Astrocyte of the spinal cord (primary cell): ENCODE measurements around the gene LSM6.

Experiments
- DNase-seq: peaks from one replicate; pipeline ENCODE4 v3.0.0; 2011; ENCODE audit warnings: low read depth, low spot score
- H3K4me3 ChIP-seq: 2 replicates; pipeline ENCODE4 v1.5.1; 2011; ENCODE audit warnings: low read depth, mild to moderate bottlenecking, low read length, moderate library complexity
- in situ Hi-C: cut with HindIII; loops from 2 replicates; pipeline ENCODE4 v1.10.0; 2017; ENCODE audit warnings: low sequenced_read_pairs
- TF ChIP-seq, protein P1 (sequence below): IDR thresholded peaks from 2 replicates; pipeline ENCODE4 v1.5.1; 2012; ENCODE audit warnings: low read depth, mild to moderate bottlenecking, low read length, inconsistent platforms

Gene LSM6

DNA sequence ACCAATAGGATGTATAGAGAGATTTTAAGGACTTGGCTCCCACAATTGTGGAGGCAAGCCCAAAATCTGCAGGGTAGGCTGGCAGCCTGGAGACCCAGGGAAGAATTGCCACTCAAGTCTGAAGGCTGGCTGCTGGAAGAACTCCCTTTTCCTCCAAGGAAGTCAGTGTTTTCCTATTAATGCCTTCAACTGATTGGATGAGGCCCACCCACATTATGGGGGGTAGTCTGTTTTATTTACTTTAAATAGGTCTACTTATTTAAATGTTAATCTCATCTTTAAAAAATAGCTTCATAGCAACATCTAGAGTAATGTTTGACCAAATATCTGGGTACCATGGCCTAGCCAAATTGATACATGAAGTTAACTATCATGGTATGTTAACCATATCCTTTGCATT lies 18.7 kb downstream of the LSM6 start:
- no peak overlapping the region for H3K4me3 ChIP-seq
- in situ Hi-C loops: no loop called here
- TF ChIP-seq, protein P1, sequence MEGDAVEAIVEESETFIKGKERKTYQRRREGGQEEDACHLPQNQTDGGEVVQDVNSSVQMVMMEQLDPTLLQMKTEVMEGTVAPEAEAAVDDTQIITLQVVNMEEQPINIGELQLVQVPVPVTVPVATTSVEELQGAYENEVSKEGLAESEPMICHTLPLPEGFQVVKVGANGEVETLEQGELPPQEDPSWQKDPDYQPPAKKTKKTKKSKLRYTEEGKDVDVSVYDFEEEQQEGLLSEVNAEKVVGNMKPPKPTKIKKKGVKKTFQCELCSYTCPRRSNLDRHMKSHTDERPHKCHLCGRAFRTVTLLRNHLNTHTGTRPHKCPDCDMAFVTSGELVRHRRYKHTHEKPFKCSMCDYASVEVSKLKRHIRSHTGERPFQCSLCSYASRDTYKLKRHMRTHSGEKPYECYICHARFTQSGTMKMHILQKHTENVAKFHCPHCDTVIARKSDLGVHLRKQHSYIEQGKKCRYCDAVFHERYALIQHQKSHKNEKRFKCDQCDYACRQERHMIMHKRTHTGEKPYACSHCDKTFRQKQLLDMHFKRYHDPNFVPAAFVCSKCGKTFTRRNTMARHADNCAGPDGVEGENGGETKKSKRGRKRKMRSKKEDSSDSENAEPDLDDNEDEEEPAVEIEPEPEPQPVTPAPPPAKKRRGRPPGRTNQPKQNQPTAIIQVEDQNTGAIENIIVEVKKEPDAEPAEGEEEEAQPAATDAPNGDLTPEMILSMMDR: no peak
- DNase-seq: no peak

DNA sequence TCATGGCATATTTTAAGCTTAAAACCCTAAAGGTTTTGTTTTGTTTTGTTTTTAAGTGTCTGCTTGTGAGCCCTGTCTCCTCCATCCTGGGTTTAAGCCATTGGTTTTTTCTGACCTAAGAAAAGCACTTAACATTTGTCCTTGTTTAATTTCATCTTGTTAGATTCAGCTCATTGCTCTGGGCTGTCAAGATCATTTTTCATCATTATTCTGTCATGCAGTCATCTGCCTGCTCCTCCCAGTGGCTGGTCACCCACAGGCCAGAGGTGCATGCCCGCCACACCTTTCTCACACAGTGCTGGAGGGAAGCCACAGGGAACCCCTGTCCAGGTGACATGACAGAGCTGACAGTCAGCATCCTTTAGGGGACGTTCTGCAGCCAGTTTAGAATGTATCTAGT lies 27.1 kb downstream of the LSM6 start:
- TF ChIP-seq, protein P1: no peak
- no peak overlapping the region for H3K4me3 ChIP-seq
- in situ Hi-C loops: no loop called here
- DNase-seq: no peak

DNA sequence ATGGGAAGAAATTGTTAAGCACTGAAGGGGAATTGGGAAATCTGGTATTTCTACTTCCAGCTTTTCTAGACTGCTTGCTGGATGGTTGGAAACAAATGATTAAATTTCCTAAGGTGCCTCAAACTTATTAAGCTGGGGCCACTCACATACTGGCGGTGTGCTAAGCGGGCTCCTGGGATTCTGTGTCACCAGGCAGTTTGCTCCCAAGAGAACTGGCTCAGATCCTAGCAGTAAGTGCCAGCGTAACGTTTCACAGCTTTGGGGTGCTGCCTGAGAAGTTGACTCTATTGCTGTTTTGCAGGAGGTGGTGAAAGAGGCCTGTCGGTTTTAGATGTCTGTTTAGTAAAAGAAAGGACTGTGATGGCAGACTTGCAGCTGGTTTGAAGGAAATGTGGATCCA lies 31.9 kb downstream of the LSM6 start:
- H3K4me3 ChIP-seq: no peak overlapping the region
- in situ Hi-C loops: no loop called here
- TF ChIP-seq, protein P1: no peak

DNA sequence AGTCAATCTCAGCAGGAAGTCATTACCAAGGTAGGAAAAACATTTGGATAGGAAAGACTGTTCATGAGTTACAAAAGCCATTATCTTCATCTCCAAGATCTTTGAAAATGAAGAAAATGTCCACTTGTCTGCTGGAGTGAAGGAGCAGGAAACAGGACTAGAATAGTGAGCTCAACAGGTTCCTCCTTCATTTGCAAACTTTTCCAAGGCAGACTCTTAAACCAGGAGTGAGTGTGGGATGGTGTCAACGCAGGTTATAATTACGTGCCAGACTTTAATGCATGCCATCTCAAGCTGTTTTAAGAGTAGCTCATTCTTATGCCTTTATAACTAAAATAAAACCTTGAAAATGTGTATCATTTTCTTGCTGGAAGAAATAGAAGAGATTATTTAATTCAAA lies 35.4 kb downstream of the LSM6 start:
- no peak overlapping the region for H3K4me3 ChIP-seq
- TF ChIP-seq, protein P1: no peak
- no peak for DNase-seq
- in situ Hi-C loops: no loop called here

More for the DNA sequence above, 31.9 kb downstream of the LSM6 start:
- no peak for DNase-seq

DNA sequence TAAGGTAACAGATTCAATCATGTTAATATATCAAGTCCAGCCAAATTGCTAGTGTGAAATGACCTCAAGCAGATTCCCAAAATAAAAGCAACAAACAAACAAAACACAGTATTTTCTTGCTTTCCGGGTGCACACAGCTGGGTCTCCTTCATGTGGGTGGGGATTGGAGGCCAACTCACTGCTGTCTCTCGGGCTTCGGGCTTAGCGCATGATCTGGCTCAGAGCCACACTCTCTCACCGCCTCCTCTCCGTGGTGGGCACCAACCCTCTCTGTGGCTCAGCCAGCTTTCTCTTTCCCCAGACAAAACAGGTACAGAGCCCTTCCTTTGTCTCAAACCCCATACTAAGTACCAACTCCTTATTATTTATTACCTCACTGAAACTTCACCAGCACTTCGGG lies 35.9 kb downstream of the LSM6 start:
- TF ChIP-seq, protein P1: no peak
- H3K4me3 ChIP-seq: no peak overlapping the region
- no peak for DNase-seq
- in situ Hi-C loops: no loop called here

DNA sequence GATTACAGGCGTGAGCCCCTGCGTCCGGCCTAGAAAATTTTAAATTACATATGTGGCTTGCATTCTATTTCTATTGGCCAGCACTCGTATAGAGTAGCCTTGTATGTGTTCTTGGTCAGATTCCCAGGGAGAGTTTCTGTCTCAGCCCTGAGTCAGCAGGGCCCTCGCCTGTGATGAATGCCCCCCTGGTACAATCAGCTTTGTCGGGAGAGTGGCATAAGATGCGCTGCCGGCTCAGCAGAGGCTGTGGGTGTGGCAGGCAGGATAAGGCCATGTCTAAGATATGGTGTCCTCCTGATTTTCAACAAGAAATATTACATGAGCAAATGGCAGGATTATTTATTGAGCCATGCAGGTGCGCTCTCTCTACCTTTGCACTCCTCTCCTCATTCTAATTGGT lies 37.3 kb downstream of the LSM6 start:
- DNase-seq: peak; percentile 60
- in situ Hi-C loops: no loop called here
- no peak overlapping the region for H3K4me3 ChIP-seq
- TF ChIP-seq, protein P1: no peak

DNA sequence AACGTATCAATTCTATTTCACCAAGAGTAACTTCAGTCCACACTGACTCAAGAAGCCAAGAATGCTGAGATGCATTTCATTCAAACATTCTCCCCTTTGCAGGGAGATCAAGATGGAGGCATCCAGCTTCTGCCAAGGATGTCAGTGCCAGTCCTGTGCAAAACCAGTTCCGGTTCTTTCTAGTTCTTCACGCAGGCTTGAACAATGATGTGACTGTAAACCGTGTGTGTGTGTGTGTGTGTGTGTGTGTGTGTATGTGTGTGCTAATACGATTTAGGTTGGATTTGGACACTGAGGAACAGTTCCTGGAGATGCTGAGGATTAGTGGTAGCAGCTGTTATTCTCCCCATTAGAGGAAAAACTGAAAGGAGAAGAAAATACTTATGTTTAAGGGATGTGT lies 38.7 kb downstream of the LSM6 start, which contains the start of gene REELD1:
REELD1 (plus strand) TSS at position 301 of the 400 bp plus-strand sequence. CDS start 2,415 bp downstream, outside the sequence.
- TF ChIP-seq, protein P1: no peak
- H3K4me3 ChIP-seq: no peak within 1 kb of the TSS
- in situ Hi-C loops: no loop called here
- DNase-seq: no peak
